ENCODE measurements around the gene LATS1.

DNA sequence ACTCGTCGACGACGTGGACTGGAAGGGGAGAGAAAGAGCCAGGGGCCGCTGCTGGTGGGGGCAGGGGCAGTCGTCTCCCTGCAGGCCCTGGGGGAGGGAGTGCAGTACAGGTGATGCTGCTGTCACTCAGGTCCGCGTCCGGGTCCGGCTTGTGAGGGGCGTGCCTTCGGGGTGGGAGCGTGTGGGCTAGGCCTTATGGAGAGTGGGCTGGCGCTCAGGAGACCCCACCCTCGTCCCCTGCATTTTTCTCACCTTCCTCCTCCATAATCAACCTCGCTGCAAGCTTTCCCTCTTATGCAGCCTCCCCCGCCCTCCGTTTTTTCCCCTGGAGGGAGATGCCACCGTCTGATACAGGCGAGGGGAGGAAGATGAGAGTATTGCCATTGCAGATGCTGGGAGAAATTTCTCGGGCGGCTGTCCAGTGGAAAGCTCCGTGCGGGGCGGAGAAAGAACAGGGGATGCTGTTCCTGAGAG, 32.3 kb upstream of the LATS1 start:
- TF ChIP-seq SP1 (IDR thresholded peaks at IDR 0.05) (no peak), ATF3 (IDR thresholded peaks at IDR 0.05) (no peak), RAD21 (IDR thresholded peaks at IDR 0.05) (no peak), JUND (IDR thresholded peaks at IDR 0.05) (no peak), TAF1 (conservative IDR thresholded peaks at IDR 0.05) (no peak), EGR1 (IDR thresholded peaks at IDR 0.05; ENCODE audit: low read depth in 2 of 2) (no peak), GABPA (IDR thresholded peaks at IDR 0.05 in 1 of 2, conservative IDR thresholded peaks at IDR 0.05 in 1 of 2) (no peak)
- TF ChIP-seq, protein P1, sequence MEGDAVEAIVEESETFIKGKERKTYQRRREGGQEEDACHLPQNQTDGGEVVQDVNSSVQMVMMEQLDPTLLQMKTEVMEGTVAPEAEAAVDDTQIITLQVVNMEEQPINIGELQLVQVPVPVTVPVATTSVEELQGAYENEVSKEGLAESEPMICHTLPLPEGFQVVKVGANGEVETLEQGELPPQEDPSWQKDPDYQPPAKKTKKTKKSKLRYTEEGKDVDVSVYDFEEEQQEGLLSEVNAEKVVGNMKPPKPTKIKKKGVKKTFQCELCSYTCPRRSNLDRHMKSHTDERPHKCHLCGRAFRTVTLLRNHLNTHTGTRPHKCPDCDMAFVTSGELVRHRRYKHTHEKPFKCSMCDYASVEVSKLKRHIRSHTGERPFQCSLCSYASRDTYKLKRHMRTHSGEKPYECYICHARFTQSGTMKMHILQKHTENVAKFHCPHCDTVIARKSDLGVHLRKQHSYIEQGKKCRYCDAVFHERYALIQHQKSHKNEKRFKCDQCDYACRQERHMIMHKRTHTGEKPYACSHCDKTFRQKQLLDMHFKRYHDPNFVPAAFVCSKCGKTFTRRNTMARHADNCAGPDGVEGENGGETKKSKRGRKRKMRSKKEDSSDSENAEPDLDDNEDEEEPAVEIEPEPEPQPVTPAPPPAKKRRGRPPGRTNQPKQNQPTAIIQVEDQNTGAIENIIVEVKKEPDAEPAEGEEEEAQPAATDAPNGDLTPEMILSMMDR (IDR thresholded peaks at IDR 0.05; ENCODE audit: low read depth, low read length, missing input control), result no peak
